DMS 273 (cell line): ENCODE measurements around the gene RERE.

Experiments
- DNase-seq: peaks from one replicate; lab custom pipeline; 2025; ENCODE audit not compliant: unreplicated experiment; lab: John Stamatoyannopoulos, UW

RERE gene

GRCh38 chr1:8435569-8436071, 381.8 kb downstream of the RERE start:
- peak; percentile 40 for DNase-seq

GRCh38 chr1:8434101-8434500, 383.3 kb downstream of the RERE start:
- DNase-seq = no peak

- DNase-seq = no peak
Observed at GRCh38 chr1:8431784-8432183, 385.7 kb downstream of the RERE start.

GRCh38 chr1:8431019-8431418, 386.4 kb downstream of the RERE start:
- DNase-seq = no peak

GRCh38 chr1:8430476-8430875, 387.0 kb downstream of the RERE start:
- DNase-seq = no peak

GRCh38 chr1:8429549-8430110, 387.8 kb downstream of the RERE start:
- DNase-seq = no peak

- DNase-seq = no peak
Observed at GRCh38 chr1:8428441-8428840, 389.0 kb downstream of the RERE start.

GRCh38 chr1:8427986-8428385, 389.5 kb downstream of the RERE start:
- DNase-seq = no peak

- DNase-seq = no peak
Observed at GRCh38 chr1:8427493-8427892, 389.9 kb downstream of the RERE start.

- DNase-seq = no peak
Observed at GRCh38 chr1:8426996-8427395, 390.4 kb downstream of the RERE start.

GRCh38 chr1:8425781-8426161, 391.7 kb downstream of the RERE start:
- no peak for DNase-seq

- DNase-seq = no peak
Observed at GRCh38 chr1:8425150-8425780, 392.2 kb downstream of the RERE start.

GRCh38 chr1:8424539-8425116, 392.8 kb downstream of the RERE start:
- peak; percentile 41 for DNase-seq

- peak; percentile 81 for DNase-seq
Observed at GRCh38 chr1:8423692-8424538, 393.5 kb downstream of the RERE start.

GRCh38 chr1:8423269-8423691, 394.2 kb downstream of the RERE start:
- peak; percentile 62 for DNase-seq

GRCh38 chr1:8422510-8423268, 394.8 kb downstream of the RERE start:
- DNase-seq = no peak

GRCh38 chr1:8421721-8422120, 395.7 kb downstream of the RERE start:
- DNase-seq = peak; percentile 79

- DNase-seq = no peak
Observed at GRCh38 chr1:8420318-8420717, 397.1 kb downstream of the RERE start.

- no peak for DNase-seq
Observed at GRCh38 chr1:8419861-8420260, 397.6 kb downstream of the RERE start.

- no peak for DNase-seq
Observed at GRCh38 chr1:8419172-8419571, 398.3 kb downstream of the RERE start.

- DNase-seq = no peak
Observed at GRCh38 chr1:8418301-8418700, 399.1 kb downstream of the RERE start.
